ENCODE results near the gene PAX6.

The PAX6 gene

DNA sequence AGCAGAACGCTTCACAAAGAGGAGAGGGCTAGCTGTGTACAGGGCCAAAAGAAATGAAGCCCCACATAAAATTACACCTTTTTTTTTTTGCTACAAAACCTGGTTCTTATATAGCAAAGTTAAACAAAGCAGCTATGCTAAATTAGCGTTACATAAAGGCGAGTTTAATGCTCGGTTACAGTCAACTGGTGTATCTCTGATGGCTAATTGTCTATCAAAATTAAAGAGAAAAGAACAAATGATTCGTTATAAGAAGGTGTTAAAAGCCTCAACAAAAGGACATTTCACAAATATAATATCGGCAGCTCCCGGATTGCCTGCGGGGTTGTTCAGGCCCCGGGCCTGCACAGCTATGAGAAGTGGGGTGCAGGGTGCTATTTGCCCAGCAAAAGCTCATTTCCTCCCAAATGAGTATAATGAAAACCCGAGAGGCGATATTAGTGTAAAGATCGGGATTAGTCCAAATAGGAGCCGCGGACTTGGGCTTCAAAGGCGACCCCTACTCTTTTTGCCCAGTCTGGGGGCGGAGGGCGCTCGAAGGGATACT lies 13.3 kb upstream of the PAX6 start:
- ChIA-PET POLR2A (no interaction called here), CTCF (no interaction called here)
- no peak for DNase-seq (ENCODE audit: extremely low spot score)
- no peak for TF ChIP-seq ARNT (IDR thresholded peaks at IDR 0.05)
- no peak for TF ChIP-seq BHLHE40 (IDR thresholded peaks at IDR 0.05; ENCODE audit: borderline replicate concordance)
- TF ChIP-seq, protein P1, sequence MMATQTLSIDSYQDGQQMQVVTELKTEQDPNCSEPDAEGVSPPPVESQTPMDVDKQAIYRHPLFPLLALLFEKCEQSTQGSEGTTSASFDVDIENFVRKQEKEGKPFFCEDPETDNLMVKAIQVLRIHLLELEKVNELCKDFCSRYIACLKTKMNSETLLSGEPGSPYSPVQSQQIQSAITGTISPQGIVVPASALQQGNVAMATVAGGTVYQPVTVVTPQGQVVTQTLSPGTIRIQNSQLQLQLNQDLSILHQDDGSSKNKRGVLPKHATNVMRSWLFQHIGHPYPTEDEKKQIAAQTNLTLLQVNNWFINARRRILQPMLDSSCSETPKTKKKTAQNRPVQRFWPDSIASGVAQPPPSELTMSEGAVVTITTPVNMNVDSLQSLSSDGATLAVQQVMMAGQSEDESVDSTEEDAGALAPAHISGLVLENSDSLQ (IDR thresholded peaks at IDR 0.05): no peak
- TF ChIP-seq FOXA1 (IDR thresholded peaks at IDR 0.05): no peak
- no peak for TF ChIP-seq FOXM1 (IDR thresholded peaks at IDR 0.05; ENCODE audit: borderline replicate concordance)
- no peak for TF ChIP-seq L3MBTL2 (conservative IDR thresholded peaks at IDR 0.05)
- no peak for TF ChIP-seq TARDBP (IDR thresholded peaks at IDR 0.05)
- no peak for TF ChIP-seq CTBP1 (IDR thresholded peaks at IDR 0.05; ENCODE audit: borderline replicate concordance)
- no peak for TF ChIP-seq ELF4 (IDR thresholded peaks at IDR 0.05)
- no peak for TF ChIP-seq FOXK2 (IDR thresholded peaks at IDR 0.05)

DNA sequence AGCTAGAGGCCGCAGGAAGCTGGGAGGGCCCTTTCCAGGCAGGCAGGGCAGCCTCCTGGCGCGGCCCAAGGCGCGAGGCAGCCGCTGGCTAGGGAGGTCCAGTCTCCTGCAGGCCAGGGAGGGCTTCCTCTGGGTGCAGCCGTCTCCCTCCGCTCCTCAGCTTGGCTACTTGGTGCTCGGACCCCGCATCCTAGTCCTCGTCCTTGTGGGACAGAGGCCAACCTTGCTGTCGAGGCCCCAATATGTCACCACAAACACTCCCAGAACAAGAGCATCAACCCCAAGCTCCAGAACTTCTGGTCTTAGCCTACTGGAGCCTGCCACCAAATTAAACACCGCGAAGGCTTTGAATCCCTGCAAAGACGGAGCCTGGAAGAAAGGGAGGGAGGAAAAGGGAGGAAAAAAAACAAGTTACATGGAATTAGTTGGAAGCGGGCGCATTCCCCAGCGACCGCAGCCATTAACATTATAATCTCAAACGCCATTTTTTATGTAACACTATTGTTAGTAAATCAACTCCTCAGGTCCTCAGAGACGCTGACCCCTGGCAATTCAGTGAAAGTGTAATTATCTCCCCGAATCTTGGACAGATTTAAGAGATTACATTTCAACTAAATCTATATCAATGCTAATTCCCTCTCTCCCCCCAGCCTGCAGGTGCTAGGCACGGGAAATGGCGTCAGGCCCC lies 12.7 kb upstream of the PAX6 start:
- no peak for TF ChIP-seq TARDBP (IDR thresholded peaks at IDR 0.05)
- TF ChIP-seq CTBP1 (IDR thresholded peaks at IDR 0.05; ENCODE audit: borderline replicate concordance): no peak
- TF ChIP-seq, protein P1 (IDR thresholded peaks at IDR 0.05): no peak
- TF ChIP-seq FOXK2 (IDR thresholded peaks at IDR 0.05): no peak
- TF ChIP-seq HDGF (IDR thresholded peaks at IDR 0.05; ENCODE audit: borderline replicate concordance): no peak
- TF ChIP-seq FOXA1 (IDR thresholded peaks at IDR 0.05): no peak
- no peak for TF ChIP-seq FOXM1 (IDR thresholded peaks at IDR 0.05; ENCODE audit: borderline replicate concordance)
- TF ChIP-seq ZNF384 (IDR thresholded peaks at IDR 0.05): no peak
- TF ChIP-seq ELF4 (IDR thresholded peaks at IDR 0.05): no peak
- no peak for TF ChIP-seq SUZ12 (IDR thresholded peaks at IDR 0.05)
- TF ChIP-seq NFRKB (IDR thresholded peaks at IDR 0.05): no peak
- no peak for TF ChIP-seq SP1 (IDR thresholded peaks at IDR 0.05)
- TF ChIP-seq ARNT (IDR thresholded peaks at IDR 0.05): no peak
- TF ChIP-seq LEF1 (IDR thresholded peaks at IDR 0.05; ENCODE audit: borderline replicate concordance): no peak
- TF ChIP-seq BHLHE40 (IDR thresholded peaks at IDR 0.05; ENCODE audit: borderline replicate concordance): no peak
- TF ChIP-seq L3MBTL2 (conservative IDR thresholded peaks at IDR 0.05): no peak
- DNase-seq (ENCODE audit: extremely low spot score): no peak
- CTCF ChIA-PET: no interaction called here
- POLR2A ChIA-PET: no interaction called here

DNA sequence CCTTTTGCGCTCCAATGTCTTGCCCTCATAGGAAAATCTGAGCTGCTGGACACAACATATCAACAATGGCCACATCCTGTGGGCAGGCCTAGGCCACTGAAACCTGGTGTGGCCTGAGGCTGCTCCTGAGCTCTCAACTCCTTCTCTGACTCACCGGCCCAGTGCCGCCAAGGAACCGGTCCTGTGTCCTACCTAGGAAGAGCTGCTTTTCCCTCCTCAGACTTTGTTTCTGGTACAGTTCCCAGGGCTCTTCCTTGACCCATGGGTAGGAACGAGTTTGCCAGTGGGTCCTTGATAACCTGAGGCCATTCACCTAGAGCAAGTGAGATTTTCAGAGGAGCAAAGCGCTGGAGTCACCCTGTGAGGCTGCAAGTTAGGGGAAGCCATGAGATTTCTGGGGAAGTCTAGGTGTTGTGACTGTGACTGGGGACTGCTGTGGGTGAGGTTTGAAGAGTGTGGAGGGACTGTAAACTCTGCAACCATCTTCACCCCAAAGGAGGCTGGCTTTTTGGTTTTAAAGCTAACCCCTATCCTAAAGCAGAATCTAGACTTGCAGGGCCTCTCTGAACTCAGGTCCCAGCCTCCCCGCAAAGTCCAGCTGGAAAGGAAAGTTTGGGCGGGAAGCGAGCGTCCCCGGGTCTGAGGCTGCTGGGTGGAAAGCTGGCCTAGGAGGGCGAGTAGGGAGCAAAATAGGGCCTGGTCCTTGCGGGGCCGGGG lies 12.0 kb upstream of the PAX6 start:
- ChIA-PET POLR2A (no interaction called here), CTCF (no interaction called here)
- no peak for TF ChIP-seq ARNT (IDR thresholded peaks at IDR 0.05)
- no peak for TF ChIP-seq TARDBP (IDR thresholded peaks at IDR 0.05)
- no peak for TF ChIP-seq BHLHE40 (IDR thresholded peaks at IDR 0.05; ENCODE audit: borderline replicate concordance)
- no peak for TF ChIP-seq CTBP1 (IDR thresholded peaks at IDR 0.05; ENCODE audit: borderline replicate concordance)
- TF ChIP-seq LEF1 (IDR thresholded peaks at IDR 0.05; ENCODE audit: borderline replicate concordance): no peak
- no peak for TF ChIP-seq L3MBTL2 (conservative IDR thresholded peaks at IDR 0.05)
- no peak for TF ChIP-seq FOXM1 (IDR thresholded peaks at IDR 0.05; ENCODE audit: borderline replicate concordance)
- no peak for TF ChIP-seq NFRKB (IDR thresholded peaks at IDR 0.05)
- TF ChIP-seq FOXK2 (IDR thresholded peaks at IDR 0.05): no peak
- TF ChIP-seq ELF4 (IDR thresholded peaks at IDR 0.05): no peak
- TF ChIP-seq, protein P1 (IDR thresholded peaks at IDR 0.05): no peak
- no peak for TF ChIP-seq FOXA1 (IDR thresholded peaks at IDR 0.05)
- no peak for TF ChIP-seq HDGF (IDR thresholded peaks at IDR 0.05; ENCODE audit: borderline replicate concordance)
- no peak for TF ChIP-seq SP1 (IDR thresholded peaks at IDR 0.05)
- no peak for TF ChIP-seq SUZ12 (IDR thresholded peaks at IDR 0.05)
- no peak for TF ChIP-seq ZNF384 (IDR thresholded peaks at IDR 0.05)
- DNase-seq (ENCODE audit: extremely low spot score): no peak

DNA sequence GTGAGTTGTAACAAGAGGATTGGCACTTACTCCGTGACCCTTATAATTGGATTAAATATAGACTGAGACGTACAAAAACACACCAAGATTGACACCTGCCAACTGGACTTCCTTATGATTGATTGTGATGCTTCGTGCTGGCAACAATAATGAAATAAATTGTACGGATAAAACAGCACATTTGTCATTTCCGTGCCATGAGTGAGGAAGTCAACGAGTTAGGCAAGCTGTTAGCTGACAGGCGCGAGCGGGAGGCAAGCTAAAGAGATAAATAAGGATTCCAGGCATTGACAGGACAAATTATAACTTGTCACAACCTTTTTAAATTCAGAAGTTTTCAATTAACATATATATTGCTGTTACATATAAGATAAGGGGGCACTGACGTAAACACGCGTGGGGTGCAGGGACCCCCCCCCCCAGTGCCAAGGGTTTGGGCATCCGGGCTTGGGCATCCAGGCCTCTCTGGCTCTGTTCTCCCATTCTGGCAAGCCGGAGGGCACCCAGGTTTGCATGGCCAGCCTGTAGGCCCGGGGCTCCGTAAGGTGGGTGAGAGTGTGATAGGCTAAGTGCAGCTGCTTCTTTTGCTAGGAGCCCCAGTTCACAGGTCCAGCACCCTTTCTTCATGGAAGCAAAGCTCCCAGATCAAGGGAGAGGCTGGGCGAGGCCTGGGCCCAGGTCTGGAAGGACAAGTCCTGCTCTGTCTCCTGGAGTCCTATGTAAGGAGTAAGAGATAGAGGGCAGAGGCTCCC lies 11.2 kb upstream of the PAX6 start:
- POLR2A ChIA-PET: no interaction called here
- CTCF ChIA-PET: interaction anchor here (0.7 kb wide), 1 partner anchor 432 kb away, joined by 4 read pairs; no protein-coding TSS in a partner anchor
- TF ChIP-seq, protein P1 (IDR thresholded peaks at IDR 0.05): peak; percentile 80
- TF ChIP-seq FOXM1 (IDR thresholded peaks at IDR 0.05; ENCODE audit: borderline replicate concordance): no peak
- no peak for DNase-seq (ENCODE audit: extremely low spot score)

DNA sequence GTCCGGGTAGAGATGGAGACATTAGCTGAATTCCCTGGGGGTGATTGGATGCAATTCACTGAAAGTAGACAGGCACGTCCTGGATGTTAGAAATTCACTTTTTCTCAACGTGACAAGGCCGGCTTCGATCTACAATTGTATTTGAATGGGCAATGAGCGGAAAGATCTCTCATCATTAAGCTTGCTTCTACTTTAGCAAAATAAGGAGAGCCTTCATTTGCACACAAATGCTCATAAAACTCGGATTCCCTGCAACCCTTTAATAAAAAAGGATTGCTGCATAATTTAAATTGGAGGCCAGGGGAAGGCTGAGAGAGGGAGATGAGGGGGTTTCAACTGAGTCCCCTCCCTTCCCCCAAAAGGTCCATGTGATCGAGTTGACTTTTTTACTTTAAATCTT lies 10.6 kb upstream of the PAX6 start:
- POLR2A ChIA-PET: no interaction called here
- TF ChIP-seq ZNF384 (IDR thresholded peaks at IDR 0.05): no peak
- TF ChIP-seq ELF4 (IDR thresholded peaks at IDR 0.05): no peak
- no peak for TF ChIP-seq SP1 (IDR thresholded peaks at IDR 0.05)
- no peak for TF ChIP-seq CTBP1 (IDR thresholded peaks at IDR 0.05; ENCODE audit: borderline replicate concordance)
- TF ChIP-seq LEF1 (IDR thresholded peaks at IDR 0.05; ENCODE audit: borderline replicate concordance): no peak
- no peak for TF ChIP-seq L3MBTL2 (conservative IDR thresholded peaks at IDR 0.05)
- no peak for TF ChIP-seq BHLHE40 (IDR thresholded peaks at IDR 0.05; ENCODE audit: borderline replicate concordance)
- no peak for TF ChIP-seq NFRKB (IDR thresholded peaks at IDR 0.05)
- TF ChIP-seq HDGF (IDR thresholded peaks at IDR 0.05; ENCODE audit: borderline replicate concordance): no peak
- no peak for TF ChIP-seq ARNT (IDR thresholded peaks at IDR 0.05)
- TF ChIP-seq FOXM1 (IDR thresholded peaks at IDR 0.05; ENCODE audit: borderline replicate concordance): no peak
- TF ChIP-seq FOXA1 (IDR thresholded peaks at IDR 0.05): no peak
- TF ChIP-seq, protein P1 (IDR thresholded peaks at IDR 0.05): no peak
- no peak for TF ChIP-seq SUZ12 (IDR thresholded peaks at IDR 0.05)
- TF ChIP-seq TARDBP (IDR thresholded peaks at IDR 0.05): no peak
- TF ChIP-seq FOXK2 (IDR thresholded peaks at IDR 0.05): no peak

More for the DNA sequence above, 10.6 kb upstream of the PAX6 start:
- CTCF ChIA-PET: interaction anchor here (0.7 kb wide), 1 partner anchor 432 kb away, joined by 4 read pairs; no protein-coding TSS in a partner anchor
- no peak for DNase-seq (ENCODE audit: extremely low spot score)
